ENCODE measurements around the gene TNS3.

TNS3 gene

DNA sequence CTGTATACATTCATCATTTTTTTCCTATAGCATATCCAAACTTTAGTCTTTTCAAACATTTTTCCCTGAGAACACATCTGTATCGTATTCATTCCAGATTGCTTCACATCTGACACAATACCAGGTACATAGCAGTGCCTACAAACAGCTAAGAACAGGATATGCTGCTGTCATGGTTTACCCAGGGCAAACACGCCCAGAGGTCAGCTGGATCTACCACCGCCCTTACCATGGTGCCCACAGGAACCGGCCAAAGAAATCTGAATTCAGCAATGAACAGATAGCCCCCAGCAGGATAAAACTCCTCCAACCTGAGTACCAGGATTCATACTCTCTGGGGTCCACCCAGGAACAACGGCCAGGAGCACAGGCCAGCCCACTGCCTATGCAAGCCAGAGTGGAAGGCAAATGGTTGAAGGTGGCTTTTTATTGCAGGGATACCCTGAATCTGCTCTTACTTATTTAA is 43.0 kb downstream of the TNS3 start:
- no peaks in the 10 kb centered on the region for H3K36me3 Mint-ChIP-seq (ENCODE audit: low read depth)
- no peak for DNase-seq
- no peak overlapping the region for H3K4me3 Mint-ChIP-seq
- no peak overlapping the region for H3K27ac Mint-ChIP-seq
- no peaks in the 10 kb centered on the region for H3K9me3 Mint-ChIP-seq
- peaks cover 34% of the 10 kb centered on the region for H3K27me3 Mint-ChIP-seq
- no peaks in the 10 kb centered on the region for H3K4me1 Mint-ChIP-seq (ENCODE audit: low read depth)

DNA sequence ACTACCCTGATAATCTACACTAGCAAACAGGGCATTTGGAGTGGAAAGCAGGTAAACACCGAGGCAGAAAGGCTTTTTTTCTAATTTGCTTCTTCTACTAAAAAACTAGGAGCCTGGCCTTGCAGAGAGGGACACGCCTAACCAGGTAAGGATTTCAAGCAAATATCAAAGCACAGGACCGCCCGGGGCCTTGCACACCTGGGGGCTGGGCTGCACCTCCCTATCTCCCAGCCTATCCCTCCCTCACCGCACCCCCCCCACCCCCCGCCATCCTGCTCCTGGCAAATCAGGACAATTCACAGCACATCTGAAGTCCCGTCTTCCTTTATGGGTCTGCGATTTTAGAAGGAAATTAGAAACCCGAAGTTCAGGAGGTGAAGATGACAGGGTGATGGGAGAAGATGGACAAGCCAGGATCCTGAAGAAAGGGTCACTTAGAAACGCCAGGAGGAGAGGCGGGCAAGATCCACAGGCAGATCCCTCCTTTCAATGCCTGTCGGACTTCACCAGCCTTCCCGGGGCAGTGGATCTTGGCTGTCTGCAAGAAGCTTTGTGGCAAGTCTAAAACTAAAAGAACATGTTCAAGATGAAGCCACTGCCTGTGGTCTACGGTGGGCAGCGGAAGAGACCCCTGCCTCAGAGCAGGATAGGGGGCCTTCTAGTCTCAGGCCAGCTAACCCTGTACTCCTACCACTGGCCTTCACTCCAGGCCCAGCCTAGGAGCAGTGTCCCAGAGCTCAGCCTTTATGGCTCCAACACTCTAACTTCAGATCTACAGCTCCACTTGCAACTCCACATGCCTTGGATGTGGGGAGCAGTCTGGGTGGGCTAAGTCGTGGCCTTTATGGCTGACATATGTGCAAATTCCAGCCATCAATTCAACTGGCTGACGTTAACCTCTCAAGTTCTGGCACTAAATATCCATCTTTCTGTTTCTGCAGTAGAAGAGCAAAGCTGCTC is 43.9 kb downstream of the TNS3 start:
- DNase-seq = no peak
- Mint-ChIP-seq H3K9me3 (no peaks in the 10 kb centered on the region), H3K4me3 (no peak overlapping the region), H3K27me3 (peaks cover 34% of the 10 kb centered on the region), H3K27ac (no peak overlapping the region), H3K36me3 (ENCODE audit: low read depth) (no peaks in the 10 kb centered on the region), H3K4me1 (ENCODE audit: low read depth) (no peaks in the 10 kb centered on the region)

DNA sequence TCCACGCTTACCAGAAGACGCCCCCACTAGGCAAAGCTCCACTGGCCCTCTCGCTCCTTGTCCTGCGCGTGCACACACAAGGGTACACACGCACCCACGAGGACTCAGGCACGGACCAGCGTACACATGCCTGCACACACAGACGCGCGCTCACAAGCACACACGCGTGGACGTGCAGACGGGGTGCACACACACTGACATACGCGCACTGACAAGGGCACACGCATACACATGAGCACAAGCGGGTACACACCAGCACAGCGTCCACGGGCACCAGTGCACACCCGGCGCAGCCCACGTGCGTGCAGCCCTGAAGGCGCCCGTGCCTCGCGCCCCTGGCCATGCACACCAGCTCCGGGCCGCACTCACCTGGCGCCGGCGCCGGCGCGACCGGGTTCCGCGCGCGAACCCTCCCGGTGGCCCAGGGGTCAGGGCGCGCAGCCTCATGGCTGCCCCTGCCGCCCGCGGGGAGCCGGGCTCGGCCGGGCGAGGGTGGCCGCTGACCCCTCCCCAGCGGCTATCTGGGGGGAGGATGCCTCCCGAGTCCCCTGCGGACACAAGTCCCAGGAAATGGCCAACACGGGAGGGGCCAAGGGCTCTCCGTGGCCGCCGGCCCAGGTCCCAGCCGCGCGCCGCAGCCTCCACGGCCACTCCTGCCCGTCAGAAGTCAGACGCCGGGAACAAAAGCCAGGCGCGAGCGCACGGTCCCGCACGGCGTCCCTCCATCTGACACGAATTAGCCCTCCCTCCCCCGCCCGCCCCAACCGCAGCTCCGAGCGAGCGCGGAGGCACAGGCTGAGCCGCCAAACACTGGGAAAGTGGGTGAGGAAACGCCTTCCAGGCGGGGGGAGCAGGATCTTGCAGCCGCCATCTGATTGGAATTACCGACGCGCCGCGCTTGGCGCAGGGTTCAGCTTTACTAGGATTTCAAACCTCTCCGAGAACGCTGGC is 45.0 kb downstream of the TNS3 start:
- DNase-seq = no peak
- H3K27ac Mint-ChIP-seq = no peak overlapping the region
- H3K4me3 Mint-ChIP-seq = no peak overlapping the region
- peaks cover 34% of the 10 kb centered on the region for H3K27me3 Mint-ChIP-seq
- no peaks in the 10 kb centered on the region for H3K36me3 Mint-ChIP-seq (ENCODE audit: low read depth)
- H3K9me3 Mint-ChIP-seq = no peaks in the 10 kb centered on the region
- no peaks in the 10 kb centered on the region for H3K4me1 Mint-ChIP-seq (ENCODE audit: low read depth)

DNA sequence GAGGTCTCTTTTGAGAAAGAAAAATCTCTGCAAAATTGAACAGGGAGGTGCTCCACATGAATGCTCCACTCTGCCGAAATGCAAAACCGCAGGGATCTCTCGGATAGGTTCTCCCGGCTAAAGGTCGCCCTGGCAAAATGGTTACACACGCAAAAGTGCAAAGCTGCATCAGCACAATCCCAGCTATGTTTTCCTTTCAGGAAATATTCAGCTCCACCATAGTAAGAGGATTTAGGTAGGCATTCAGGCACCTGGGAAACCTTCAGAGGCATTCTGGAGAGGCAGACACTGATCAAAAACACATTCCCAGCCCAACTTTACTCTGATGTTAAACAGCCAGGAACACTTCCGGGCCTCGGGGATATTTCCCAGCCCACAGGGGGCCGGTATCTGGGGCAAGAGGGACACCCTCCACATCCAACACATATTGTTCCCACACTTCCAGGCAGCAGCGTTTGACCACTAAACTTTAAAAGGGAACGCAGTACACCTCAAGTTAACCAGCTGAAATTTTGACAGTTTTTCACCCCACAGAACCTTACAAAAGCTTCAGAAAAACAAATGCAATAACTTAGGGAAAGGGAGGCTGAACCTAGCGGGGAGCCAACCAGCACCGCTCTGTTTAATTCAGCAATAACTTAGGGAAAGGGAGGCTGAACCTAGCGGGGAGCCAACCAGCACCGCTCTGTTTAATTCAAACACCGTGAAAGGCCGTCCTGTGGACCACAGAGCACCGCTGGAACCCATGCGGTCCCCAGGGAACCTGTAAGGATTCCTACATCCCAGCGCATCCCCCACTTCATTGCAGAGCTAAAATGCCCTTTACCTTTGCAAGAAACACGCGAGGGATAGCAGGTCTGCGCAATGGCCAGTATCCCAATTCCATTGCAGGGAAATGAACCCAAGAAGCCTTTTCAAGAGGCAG is 45.9 kb downstream of the TNS3 start:
- Mint-ChIP-seq H3K4me1 (ENCODE audit: low read depth) (no peaks in the 10 kb centered on the region), H3K27me3 (peaks cover 34% of the 10 kb centered on the region), H3K9me3 (no peaks in the 10 kb centered on the region), H3K4me3 (no peak overlapping the region), H3K36me3 (ENCODE audit: low read depth) (no peaks in the 10 kb centered on the region), H3K27ac (no peak overlapping the region)
- DNase-seq = no peak

DNA sequence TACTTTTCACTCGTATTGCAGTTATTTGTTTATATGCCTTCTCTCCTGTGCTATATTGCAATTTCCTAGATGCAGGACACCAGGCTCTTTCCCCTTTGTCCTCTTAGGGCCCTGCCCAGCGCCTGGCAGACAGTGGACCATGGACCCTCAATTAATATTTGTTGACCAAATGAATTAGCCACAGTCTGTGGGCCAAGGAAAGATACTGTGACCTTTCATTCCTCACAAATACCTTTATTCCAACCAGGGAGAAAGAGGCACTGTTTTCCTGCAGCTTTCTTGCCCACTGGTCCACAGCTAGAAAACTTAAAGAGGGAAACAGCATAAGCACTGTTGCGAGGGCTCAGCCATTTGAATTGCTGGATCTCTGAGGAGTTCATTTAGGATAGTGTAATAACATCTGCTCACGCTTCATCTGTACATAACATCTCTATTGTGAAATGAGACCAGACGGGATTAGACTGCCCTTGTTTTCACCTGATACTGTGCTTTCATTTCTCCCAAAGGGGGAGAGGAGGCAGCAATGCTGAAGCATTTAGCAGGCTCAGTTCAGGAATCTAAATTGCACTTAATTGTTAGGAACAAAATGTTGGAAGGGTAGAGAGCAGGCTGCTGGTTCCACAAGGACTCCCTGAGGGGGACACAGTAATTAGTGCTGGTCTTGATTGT is 46.7 kb downstream of the TNS3 start:
- H3K27ac Mint-ChIP-seq = no peak overlapping the region
- peaks cover 34% of the 10 kb centered on the region for H3K27me3 Mint-ChIP-seq
- no peaks in the 10 kb centered on the region for H3K36me3 Mint-ChIP-seq (ENCODE audit: low read depth)
- no peak overlapping the region for H3K4me3 Mint-ChIP-seq
- H3K4me1 Mint-ChIP-seq (ENCODE audit: low read depth) = no peaks in the 10 kb centered on the region
- no peak for DNase-seq
- no peaks in the 10 kb centered on the region for H3K9me3 Mint-ChIP-seq

DNA sequence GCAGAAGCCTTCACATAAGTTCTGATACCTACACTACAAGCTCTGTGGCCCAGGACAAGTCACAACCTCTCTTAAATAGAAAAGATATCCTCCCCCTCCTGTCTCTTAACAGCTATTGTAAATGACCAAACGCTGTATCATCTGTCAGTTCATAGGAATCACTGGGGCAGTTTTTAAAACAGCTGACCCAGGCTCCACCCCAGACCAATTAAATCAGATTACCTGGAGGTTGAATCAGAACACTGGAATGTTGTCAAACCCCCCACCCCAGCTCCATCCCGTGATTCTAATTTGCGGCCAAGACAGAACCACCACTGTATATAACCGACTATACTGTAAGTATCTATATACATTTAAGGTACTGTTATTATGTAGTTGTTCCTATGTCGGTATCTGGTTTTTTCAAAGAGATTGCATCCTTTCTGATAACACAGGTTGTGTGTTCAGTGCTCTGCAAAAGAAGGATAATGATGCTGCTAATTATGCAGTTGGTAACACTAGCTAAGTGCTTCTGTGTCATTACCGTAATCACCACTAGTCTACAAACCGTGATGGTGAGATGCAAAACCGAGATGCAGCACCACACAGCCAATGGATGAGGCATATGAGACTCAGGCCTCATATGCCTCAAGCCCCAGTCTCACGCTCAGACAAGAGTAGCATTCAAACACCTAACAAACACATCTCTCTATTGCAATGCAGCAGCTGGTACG is 47.4 kb downstream of the TNS3 start:
- Mint-ChIP-seq H3K4me1 (ENCODE audit: low read depth) (no peaks in the 10 kb centered on the region), H3K36me3 (ENCODE audit: low read depth) (no peaks in the 10 kb centered on the region), H3K4me3 (no peak overlapping the region), H3K9me3 (no peaks in the 10 kb centered on the region), H3K27ac (no peak overlapping the region), H3K27me3 (peaks cover 34% of the 10 kb centered on the region)
- DNase-seq = no peak

DNA sequence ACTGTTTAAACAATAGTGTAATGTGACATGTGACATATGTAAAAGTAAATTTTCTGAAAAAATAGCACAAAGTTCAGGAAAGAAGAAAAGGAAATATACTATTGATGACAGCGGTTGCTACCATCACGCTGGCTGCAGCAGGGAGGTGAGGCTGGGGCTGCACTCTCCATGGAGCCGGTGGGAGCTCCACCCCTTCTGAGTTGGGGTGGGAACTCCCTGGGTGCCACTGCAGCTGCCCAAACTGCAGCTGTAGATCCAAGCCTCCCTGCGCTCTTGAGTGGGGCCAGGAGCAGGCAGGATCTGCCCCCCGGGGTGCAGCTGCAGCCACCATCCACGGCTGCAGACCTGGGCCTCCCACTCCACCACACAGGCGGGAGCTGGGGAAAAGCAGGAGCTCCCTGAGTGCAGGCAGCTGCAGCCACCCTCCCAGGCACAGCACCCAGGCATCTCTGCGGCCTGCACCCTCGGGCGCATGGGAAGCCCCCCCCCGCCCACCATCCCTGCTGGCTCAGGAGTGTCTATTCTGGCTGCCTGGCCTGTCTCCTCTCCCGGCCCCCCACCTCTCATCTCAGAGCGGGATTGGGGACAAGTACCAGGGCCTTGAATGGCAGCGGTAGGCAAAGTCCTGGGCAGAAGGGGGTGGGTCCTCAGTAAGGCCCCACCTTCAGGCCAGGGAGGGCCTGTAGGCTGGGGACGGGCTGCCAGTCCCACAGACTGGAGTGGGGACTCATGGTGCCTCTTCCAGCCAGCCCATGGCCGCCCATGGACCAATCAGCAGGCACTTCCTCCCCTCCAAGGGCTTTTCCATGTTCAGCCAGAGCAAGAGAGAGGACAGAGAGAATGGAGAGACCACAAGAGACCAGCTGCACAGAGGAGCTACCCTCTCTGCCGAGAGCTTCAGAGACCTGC is 50.1 kb downstream of the TNS3 start:
- Mint-ChIP-seq H3K4me1 (ENCODE audit: low read depth) (no peaks in the 10 kb centered on the region), H3K27me3 (peaks cover 19% of the 10 kb centered on the region), H3K27ac (no peak overlapping the region), H3K9me3 (no peaks in the 10 kb centered on the region), H3K36me3 (ENCODE audit: low read depth) (no peaks in the 10 kb centered on the region), H3K4me3 (no peak overlapping the region)
- DNase-seq = no peak

DNA sequence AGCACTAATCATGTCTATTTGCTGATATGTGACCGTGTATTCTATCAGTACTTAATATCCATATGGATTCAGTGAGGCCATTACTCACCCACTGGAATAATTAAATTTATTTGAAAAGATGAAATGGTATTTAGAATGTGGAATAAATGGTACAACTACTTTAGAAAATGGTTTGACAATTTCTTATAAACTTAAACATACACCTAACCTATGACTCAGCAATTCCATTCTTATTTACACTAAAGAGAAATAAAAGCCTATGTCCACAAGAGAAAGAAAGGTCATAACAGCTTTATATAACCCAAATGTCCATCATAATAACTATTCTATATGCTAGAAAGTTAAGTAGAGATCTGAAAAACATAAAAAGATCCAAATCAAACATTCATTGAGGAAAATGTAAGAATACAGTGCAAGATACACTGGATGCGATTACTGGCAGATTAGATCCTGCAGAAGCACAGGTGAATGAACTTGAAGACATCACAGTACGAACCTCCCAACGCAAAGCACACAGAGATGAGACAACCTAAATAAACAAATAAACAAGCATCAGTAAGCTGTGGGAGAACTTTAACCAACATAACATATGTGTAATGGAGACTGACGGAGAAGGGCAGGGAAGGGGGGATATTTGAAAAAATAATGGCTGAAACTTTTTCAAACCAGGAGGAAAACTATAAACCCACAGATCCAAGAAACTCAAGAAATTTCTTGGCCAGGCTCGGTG is 51.9 kb downstream of the TNS3 start:
- no peak overlapping the region for H3K27ac Mint-ChIP-seq
- no peaks in the 10 kb centered on the region for H3K4me1 Mint-ChIP-seq (ENCODE audit: low read depth)
- no peaks in the 10 kb centered on the region for H3K9me3 Mint-ChIP-seq
- H3K4me3 Mint-ChIP-seq = no peak overlapping the region
- H3K36me3 Mint-ChIP-seq (ENCODE audit: low read depth) = no peaks in the 10 kb centered on the region
- DNase-seq = no peak
- H3K27me3 Mint-ChIP-seq = peaks cover 3% of the 10 kb centered on the region

DNA sequence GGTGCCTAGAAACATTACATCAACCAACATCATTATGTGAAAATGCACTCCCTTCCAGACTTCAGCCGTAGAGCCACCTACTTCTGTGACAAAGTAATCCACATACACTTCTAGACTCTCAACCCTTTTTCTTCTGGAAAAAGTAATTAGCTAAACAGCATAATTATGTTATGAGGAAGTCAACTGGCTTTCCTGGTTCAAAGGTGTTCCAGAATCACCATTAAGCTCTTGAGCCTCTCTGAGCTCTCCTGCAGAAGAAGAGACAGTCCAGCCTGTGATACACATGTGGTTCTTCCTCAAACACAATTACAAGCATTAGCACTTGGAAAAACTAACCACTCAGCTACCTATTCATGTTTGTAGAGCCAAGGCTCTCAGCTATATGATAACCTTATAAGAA is 52.5 kb downstream of the TNS3 start:
- Mint-ChIP-seq H3K9me3 (no peaks in the 10 kb centered on the region), H3K36me3 (ENCODE audit: low read depth) (no peaks in the 10 kb centered on the region), H3K4me3 (no peak overlapping the region), H3K27me3 (no peaks in the 10 kb centered on the region), H3K27ac (no peak overlapping the region), H3K4me1 (ENCODE audit: low read depth) (no peaks in the 10 kb centered on the region)
- no peak for DNase-seq

DNA sequence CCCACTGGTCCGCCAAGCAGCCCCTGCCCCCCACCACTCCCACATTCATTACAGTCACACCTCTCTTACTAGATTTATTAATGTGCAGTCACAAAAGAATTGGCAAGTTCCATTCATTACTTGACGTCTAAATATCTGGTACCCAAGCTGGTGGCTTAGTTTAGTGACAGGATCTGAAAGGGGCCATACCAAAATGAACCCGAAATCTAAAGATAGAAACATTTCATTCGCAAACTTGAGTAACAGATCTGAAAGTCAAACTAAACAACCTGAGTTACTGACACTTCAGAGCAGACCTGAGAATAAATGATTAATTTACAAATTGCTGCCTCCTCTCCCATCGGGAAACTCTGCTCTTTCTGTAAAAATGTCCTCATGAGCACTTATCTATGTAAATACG is 53.4 kb downstream of the TNS3 start:
- H3K9me3 Mint-ChIP-seq = no peaks in the 10 kb centered on the region
- no peaks in the 10 kb centered on the region for H3K36me3 Mint-ChIP-seq (ENCODE audit: low read depth)
- no peaks in the 10 kb centered on the region for H3K4me1 Mint-ChIP-seq (ENCODE audit: low read depth)
- H3K4me3 Mint-ChIP-seq = no peak overlapping the region
- no peak overlapping the region for H3K27ac Mint-ChIP-seq
- no peaks in the 10 kb centered on the region for H3K27me3 Mint-ChIP-seq
- DNase-seq = no peak

DNA sequence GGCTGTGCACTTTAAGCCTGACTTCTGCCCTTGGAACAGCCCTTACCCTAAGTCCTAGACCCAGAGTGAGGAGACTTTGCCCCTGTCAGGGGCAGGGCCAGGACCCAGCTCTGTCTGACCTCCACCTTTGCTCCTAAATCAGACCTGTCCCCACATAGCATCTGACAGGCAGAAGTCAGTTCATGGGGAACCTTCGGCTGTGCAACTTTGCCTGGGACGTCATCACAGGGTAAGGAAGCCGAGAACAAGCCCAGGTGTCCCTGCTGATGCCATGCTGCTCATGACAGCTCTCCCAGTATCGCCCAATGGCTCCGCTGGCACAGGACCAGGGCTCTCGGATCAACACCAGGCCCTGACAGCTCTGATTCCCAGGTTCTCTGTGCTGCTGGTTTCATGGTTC is 55.4 kb downstream of the TNS3 start:
- no peaks in the 10 kb centered on the region for H3K9me3 Mint-ChIP-seq
- no peak for DNase-seq
- no peaks in the 10 kb centered on the region for H3K36me3 Mint-ChIP-seq (ENCODE audit: low read depth)
- no peak overlapping the region for H3K4me3 Mint-ChIP-seq
- no peaks in the 10 kb centered on the region for H3K27me3 Mint-ChIP-seq
- H3K27ac Mint-ChIP-seq = no peak overlapping the region
- H3K4me1 Mint-ChIP-seq (ENCODE audit: low read depth) = no peaks in the 10 kb centered on the region

DNA sequence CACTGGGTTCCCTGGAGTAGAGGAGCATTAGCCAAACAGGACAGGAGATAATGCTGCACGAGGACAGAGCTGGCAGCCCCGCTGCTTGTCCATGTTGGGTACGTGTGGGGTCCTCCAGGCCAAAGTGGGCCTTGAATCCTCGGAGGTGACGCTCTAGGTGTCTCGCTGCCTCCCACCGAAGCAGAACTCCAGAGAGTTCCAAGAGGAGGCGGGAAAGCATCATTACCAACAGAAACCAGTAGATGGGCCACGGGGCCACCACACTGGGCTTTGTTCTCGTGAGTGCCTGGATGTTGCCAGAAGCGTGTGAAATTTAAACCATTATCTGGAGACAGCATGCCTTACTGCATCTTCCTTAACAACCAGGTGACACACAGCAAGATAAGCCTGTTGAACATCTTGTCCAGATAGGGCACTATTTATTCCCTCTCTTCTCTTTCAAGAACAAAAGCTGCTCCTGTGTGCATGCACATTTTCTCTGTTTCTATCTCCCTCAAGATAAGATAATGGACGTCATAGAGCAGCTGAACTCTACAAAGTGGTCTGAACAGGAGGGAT is 56.8 kb downstream of the TNS3 start:
- Mint-ChIP-seq H3K4me3 (no peak overlapping the region), H3K4me1 (ENCODE audit: low read depth) (no peaks in the 10 kb centered on the region), H3K9me3 (no peaks in the 10 kb centered on the region), H3K27ac (no peak overlapping the region), H3K36me3 (ENCODE audit: low read depth) (no peaks in the 10 kb centered on the region), H3K27me3 (no peaks in the 10 kb centered on the region)
- DNase-seq = no peak

Data from activated T-cell treated with anti-CD3 and anti-CD28 coated beads, Interleukin-2, amount 50 U/mL, for 24 hours (primary cell).